HEK293 (cell line): Measurements from ENCODE around the gene RTN3.

Source experiments
- CTCF ChIA-PET: fragments of 350-600 bp; formaldehyde crosslinking; extraction: SDS; loops from one replicate; lab custom pipeline; 2021; ENCODE audit warnings: antibody characterized with exemption; lab: Yijun Ruan, JAX
- POLR2A ChIA-PET: fragments of 300-600 bp; formaldehyde crosslinking; extraction: SDS; loops from one replicate; lab custom pipeline; 2020; ENCODE audit warnings: antibody characterized with exemption, inconsistent platforms; lab: Yijun Ruan, JAX
- H3K27ac ChIP-seq: fragments of 200-500 bp; sonication (Bioruptor generic); 2 replicates; pipeline ENCODE4 v1.5.1; 2014; ENCODE audit warnings: low read depth, low read length, control low read depth, inconsistent platforms; ENCODE audit errors: extremely low read depth
- H3K36me3 ChIP-seq, 2 experiments: fragments of 200-500 bp in 1 of 2; sonication (Bioruptor generic) in 1 of 2; 1 replicate in 1 of 2; 2 replicates in 1 of 2; pipeline ENCODE4 v1.5.1; 2014 to 2017; ENCODE audit warnings: inconsistent platforms in 2 of 2, low read length in 2 of 2; ENCODE audit not compliant: control insufficient read depth in 2 of 2, insufficient read depth in 1 of 2
- H3K4me1 ChIP-seq: fragments of 200-500 bp; sonication (Bioruptor generic); 2 replicates; pipeline ENCODE4 v1.5.1; 2014; ENCODE audit warnings: mild to moderate bottlenecking, low read length, inconsistent platforms; ENCODE audit not compliant: control insufficient read depth, insufficient read depth
- H3K4me3 ChIP-seq: 2 replicates; pipeline ENCODE4 v1.5.1; 2011; ENCODE audit warnings: low read depth, mild to moderate bottlenecking, control low read depth, low read length, moderate library complexity
- H3K9me3 ChIP-seq: fragments of 200-500 bp; sonication (Bioruptor generic); 2 replicates; pipeline ENCODE4 v1.5.1; 2014; ENCODE audit warnings: low read depth, low read length, inconsistent platforms; ENCODE audit not compliant: control insufficient read depth, insufficient read depth
- FEZF1 ChIP-seq: fragments of 450-650 bp; formaldehyde crosslinking; IDR thresholded peaks from 2 replicates; pipeline ENCODE4 v1.5.1; 2016; ENCODE audit warnings: missing biosample characterization, missing genetic modification characterization
- GLIS1 ChIP-seq: fragments of 450-650 bp; formaldehyde crosslinking; IDR thresholded peaks from 2 replicates; pipeline ENCODE4 v1.5.1; 2016; ENCODE audit warnings: missing biosample characterization, missing genetic modification characterization
- HOXD13 ChIP-seq: sonication (generic); formaldehyde crosslinking; IDR thresholded peaks from 2 replicates; pipeline ENCODE4 v1.8.0; 2022; ENCODE audit warnings: missing genetic modification reagents, borderline replicate concordance
- IKZF3 ChIP-seq: fragments of 450-650 bp; IDR thresholded peaks from 2 replicates; pipeline ENCODE4 v1.5.0; 2018; ENCODE audit warnings: missing biosample characterization, mild to moderate bottlenecking, missing genetic modification characterization, moderate library complexity
- INSM2 ChIP-seq: fragments of 450-650 bp; formaldehyde crosslinking; IDR thresholded peaks from 2 replicates; pipeline ENCODE4 v1.5.1; 2016; ENCODE audit warnings: missing biosample characterization, missing genetic modification characterization
- KLF1 ChIP-seq: fragments of 450-650 bp; formaldehyde crosslinking; IDR thresholded peaks from 2 replicates; pipeline ENCODE4 v1.5.1; 2016; ENCODE audit warnings: missing biosample characterization, missing genetic modification characterization
- KLF9 ChIP-seq: fragments of 450-650 bp; formaldehyde crosslinking; IDR thresholded peaks from 2 replicates; pipeline ENCODE4 v1.5.1; 2016; ENCODE audit warnings: missing biosample characterization, missing genetic modification characterization, low read depth
- OVOL3 ChIP-seq: fragments of 450-650 bp; formaldehyde crosslinking; IDR thresholded peaks from 2 replicates; pipeline ENCODE4 v1.5.1; 2016; ENCODE audit warnings: missing biosample characterization, missing genetic modification characterization
- PATZ1 ChIP-seq: fragments of 450-650 bp; formaldehyde crosslinking; IDR thresholded peaks from 2 replicates; pipeline ENCODE4 v1.5.1; 2016; ENCODE audit warnings: missing biosample characterization, missing genetic modification characterization
- PRDM1 ChIP-seq: fragments of 450-650 bp; formaldehyde crosslinking; IDR thresholded peaks from 2 replicates; pipeline ENCODE4; 2016; ENCODE audit warnings: missing biosample characterization, missing genetic modification characterization
- SCRT1 ChIP-seq: fragments of 450-650 bp; formaldehyde crosslinking; IDR thresholded peaks from 2 replicates; pipeline ENCODE4 v1.5.1; 2016; ENCODE audit warnings: missing biosample characterization, missing genetic modification characterization, borderline replicate concordance
- SCRT2 ChIP-seq: fragments of 450-650 bp; formaldehyde crosslinking; IDR thresholded peaks from 2 replicates; pipeline ENCODE4 v1.5.1; 2016; ENCODE audit warnings: missing biosample characterization, missing genetic modification characterization
- SP2 ChIP-seq: fragments of 450-650 bp; formaldehyde crosslinking; IDR thresholded peaks from 2 replicates; pipeline ENCODE4 v1.5.1; 2016; ENCODE audit warnings: missing biosample characterization, missing genetic modification characterization
- SP3 ChIP-seq: fragments of 450-650 bp; formaldehyde crosslinking; IDR thresholded peaks from 2 replicates; pipeline ENCODE4 v1.5.1; 2016; ENCODE audit warnings: missing biosample characterization, missing genetic modification characterization
- WT1 ChIP-seq: fragments of 450-650 bp; formaldehyde crosslinking; IDR thresholded peaks from 2 replicates; pipeline ENCODE4 v1.5.1; 2016; ENCODE audit warnings: missing biosample characterization, missing genetic modification characterization
- YY1 ChIP-seq: fragments of 450-650 bp; formaldehyde crosslinking; IDR thresholded peaks from 2 replicates; pipeline ENCODE4 v1.5.1; 2018; ENCODE audit warnings: missing biosample characterization, missing genetic modification characterization
- ZFHX2 ChIP-seq: fragments of 450-650 bp; formaldehyde crosslinking; conservative IDR thresholded peaks from 2 replicates; pipeline ENCODE4 v1.5.1; 2016; ENCODE audit warnings: missing biosample characterization, missing genetic modification characterization
- ZFP37 ChIP-seq: fragments of 450-650 bp; formaldehyde crosslinking; IDR thresholded peaks from 2 replicates; pipeline ENCODE4 v1.5.1; 2016; ENCODE audit warnings: missing biosample characterization, missing genetic modification characterization
- ZIC2 ChIP-seq: fragments of 450-650 bp; formaldehyde crosslinking; IDR thresholded peaks from 2 replicates; pipeline ENCODE4 v1.5.1; 2016; ENCODE audit warnings: missing biosample characterization, missing genetic modification characterization
- ZNF366 ChIP-seq: fragments of 450-650 bp; formaldehyde crosslinking; conservative IDR thresholded peaks from 2 replicates; pipeline ENCODE4 v1.5.1; 2016; ENCODE audit warnings: missing biosample characterization, missing genetic modification characterization
- ZNF391 ChIP-seq: fragments of 450-650 bp; formaldehyde crosslinking; IDR thresholded peaks from 2 replicates; pipeline ENCODE4 v1.5.1; 2016; ENCODE audit warnings: low read depth, missing biosample characterization, missing genetic modification characterization, borderline replicate concordance
- ZNF423 ChIP-seq: fragments of 450-650 bp; formaldehyde crosslinking; IDR thresholded peaks from 2 replicates; pipeline ENCODE4 v1.5.1; 2016; ENCODE audit warnings: missing biosample characterization, missing genetic modification characterization
- ZNF501 ChIP-seq: fragments of 450-650 bp; formaldehyde crosslinking; IDR thresholded peaks from 2 replicates; pipeline ENCODE4 v1.5.1; 2016; ENCODE audit warnings: missing biosample characterization, missing genetic modification characterization
- ZNF513 ChIP-seq: fragments of 450-650 bp; IDR thresholded peaks from 2 replicates; pipeline ENCODE4 v1.5.1; 2018; ENCODE audit warnings: missing biosample characterization, missing genetic modification characterization
- ZNF701 ChIP-seq: fragments of 450-650 bp; formaldehyde crosslinking; IDR thresholded peaks from 2 replicates; pipeline ENCODE4 v1.5.1; 2016; ENCODE audit warnings: missing biosample characterization, missing genetic modification characterization
- ZNF76 ChIP-seq: fragments of 450-650 bp; formaldehyde crosslinking; IDR thresholded peaks from 2 replicates; pipeline ENCODE4; 2016; ENCODE audit warnings: low read depth, missing biosample characterization, missing genetic modification characterization, borderline replicate concordance
- ZNF792 ChIP-seq: fragments of 450-650 bp; formaldehyde crosslinking; IDR thresholded peaks from 2 replicates; pipeline ENCODE4 v1.5.1; 2016; ENCODE audit warnings: missing biosample characterization, missing genetic modification characterization
- ZXDB ChIP-seq: fragments of 450-650 bp; formaldehyde crosslinking; IDR thresholded peaks from 2 replicates; pipeline ENCODE4 v1.5.1; 2016; ENCODE audit warnings: missing biosample characterization, missing genetic modification characterization
- TF ChIP-seq, protein P1 (sequence below): fragments of 450-650 bp; formaldehyde crosslinking; IDR thresholded peaks from 2 replicates; pipeline ENCODE4 v1.5.1; 2016; ENCODE audit warnings: missing biosample characterization, missing genetic modification characterization
- TF ChIP-seq, protein P2 (sequence below): fragments of 450-650 bp; formaldehyde crosslinking; IDR thresholded peaks from 2 replicates; pipeline ENCODE4 v1.5.1; 2017; ENCODE audit warnings: missing biosample characterization, missing genetic modification characterization

Gene RTN3

DNA sequence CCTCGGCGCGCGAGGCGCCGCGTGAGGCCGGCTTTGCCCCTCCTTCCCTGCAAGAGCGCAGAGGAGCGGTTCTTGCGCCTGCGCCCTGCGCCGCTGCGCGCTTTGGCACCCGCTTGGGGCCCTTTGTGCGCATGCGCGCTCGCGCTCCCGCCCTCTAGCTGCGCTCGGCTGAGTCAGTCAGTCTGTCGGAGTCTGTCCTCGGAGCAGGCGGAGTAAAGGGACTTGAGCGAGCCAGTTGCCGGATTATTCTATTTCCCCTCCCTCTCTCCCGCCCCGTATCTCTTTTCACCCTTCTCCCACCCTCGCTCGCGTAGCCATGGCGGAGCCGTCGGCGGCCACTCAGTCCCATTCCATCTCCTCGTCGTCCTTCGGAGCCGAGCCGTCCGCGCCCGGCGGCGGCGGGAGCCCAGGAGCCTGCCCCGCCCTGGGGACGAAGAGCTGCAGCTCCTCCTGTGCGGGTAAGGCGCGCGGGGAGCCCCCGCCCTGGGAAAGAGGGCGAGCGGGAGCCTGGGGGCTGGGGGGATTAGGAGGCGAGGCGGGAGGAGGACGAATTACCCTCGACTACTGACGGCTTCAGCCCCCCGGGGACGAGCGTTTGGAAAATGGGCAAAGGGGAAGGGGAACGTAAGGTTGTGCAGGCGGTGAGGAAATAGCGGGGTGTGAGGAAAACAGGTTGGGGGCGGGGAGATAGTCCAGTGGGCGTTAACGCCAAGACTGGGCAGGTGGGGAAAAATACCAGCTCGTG lies at the start of gene RTN3:
Gene RTN3, plus strand, starts transcription at position 180 of the 745 bp plus-strand sequence. Its CDS starts 137 bp downstream, at position 317.
- CTCF ChIA-PET: interaction anchor here (0.6 to 1.9 kb wide), 5 partner anchors 29 to 58 kb away, joined by 3 to 7 read pairs (median 3); no protein-coding TSS in a partner anchor
- Histone ChIP-seq H3K36me3 (no peaks in the 10 kb centered on the region), H3K4me1 (no peaks in the 10 kb centered on the region), H3K9me3 (no peaks in the 10 kb centered on the region), H3K4me3 (peak within 1 kb of the TSS; percentile 84), H3K27ac (peak within 1 kb of the TSS; percentile 91)
- POLR2A ChIA-PET: interaction anchor here (0.6 to 3.2 kb wide), 19 partner anchors 8 to 840 kb away, joined by 3 to 31 read pairs (median 4); partner anchors contain the start of genes ATL3 and ZFTA
- TF ChIP-seq IKZF3 (tag by site-specific recombination) (peak; percentile 39; the same call in 1 of the 2 replicates), ZFP37 (tag by site-specific recombination) (peak; percentile 52; the same call in 1 of the 2 replicates), ZNF423 (tag by site-specific recombination) (0 out of 2 replicates have a peak, but pooled peaks have one; percentile 79), PATZ1 (tag by site-specific recombination) (peak; percentile 97), ZFHX2 (peak; percentile 92), PRDM1 (no peak), SP2 (tag by site-specific recombination) (peak; percentile 83), WT1 (tag by site-specific recombination) (0 out of 2 replicates have a peak, but pooled peaks have one; percentile 32), ZNF513 (no peak), SCRT1 (tag by site-specific recombination) (peak; percentile 92), ZIC2 (tag by site-specific recombination) (peak; percentile 43), KLF9 (peak; percentile 93), INSM2 (tag by site-specific recombination) (peak; percentile 36; the same call in 1 of the 2 replicates), SP3 (tag by site-specific recombination) (peak; percentile 77), GLIS1 (tag by site-specific recombination) (peak; percentile 91), ZNF366 (tag by site-specific recombination) (peak; percentile 75), KLF1 (tag by site-specific recombination) (peak; percentile 84), ZNF792 (tag by site-specific recombination) (0 out of 2 replicates have a peak, but pooled peaks have one; percentile 47), ZNF501 (tag by site-specific recombination) (peak; percentile 84), FEZF1 (peak; percentile 49; the same call in 1 of the 2 replicates), HOXD13 (CRISPR knock-in tag) (no peak), ZXDB (tag by site-specific recombination) (peak; percentile 71), SCRT2 (peak; percentile 96), ZNF76 (tag by site-specific recombination) (0 out of 2 replicates have a peak, but pooled peaks have one; percentile 37), ZNF701 (tag by site-specific recombination) (no peak), OVOL3 (tag by site-specific recombination) (no peak), YY1 (tag by site-specific recombination) (0 out of 2 replicates have a peak, but pooled peaks have one; percentile 56), ZNF391 (0 out of 2 replicates have a peak, but pooled peaks have one; percentile 64)
- TF ChIP-seq, protein P1, sequence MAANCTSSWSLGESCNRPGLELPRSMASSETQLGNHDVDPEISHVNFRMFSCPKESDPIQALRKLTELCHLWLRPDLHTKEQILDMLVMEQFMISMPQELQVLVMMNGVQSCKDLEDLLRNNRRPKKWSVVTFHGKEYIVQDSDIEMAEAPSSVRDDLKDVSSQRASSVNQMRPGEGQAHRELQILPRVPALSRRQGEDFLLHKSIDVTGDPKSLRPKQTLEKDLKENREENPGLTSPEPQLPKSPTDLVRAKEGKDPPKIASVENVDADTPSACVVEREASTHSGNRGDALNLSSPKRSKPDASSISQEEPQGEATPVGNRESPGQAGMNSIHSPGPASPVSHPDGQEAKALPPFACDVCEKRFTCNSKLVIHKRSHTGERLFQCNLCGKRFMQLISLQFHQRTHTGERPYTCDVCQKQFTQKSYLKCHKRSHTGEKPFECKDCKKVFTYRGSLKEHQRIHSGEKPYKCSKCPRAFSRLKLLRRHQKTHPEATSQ (tag by site-specific recombination): peak; percentile 16; the same call in 1 of the 2 replicates
- TF ChIP-seq, protein P2, sequence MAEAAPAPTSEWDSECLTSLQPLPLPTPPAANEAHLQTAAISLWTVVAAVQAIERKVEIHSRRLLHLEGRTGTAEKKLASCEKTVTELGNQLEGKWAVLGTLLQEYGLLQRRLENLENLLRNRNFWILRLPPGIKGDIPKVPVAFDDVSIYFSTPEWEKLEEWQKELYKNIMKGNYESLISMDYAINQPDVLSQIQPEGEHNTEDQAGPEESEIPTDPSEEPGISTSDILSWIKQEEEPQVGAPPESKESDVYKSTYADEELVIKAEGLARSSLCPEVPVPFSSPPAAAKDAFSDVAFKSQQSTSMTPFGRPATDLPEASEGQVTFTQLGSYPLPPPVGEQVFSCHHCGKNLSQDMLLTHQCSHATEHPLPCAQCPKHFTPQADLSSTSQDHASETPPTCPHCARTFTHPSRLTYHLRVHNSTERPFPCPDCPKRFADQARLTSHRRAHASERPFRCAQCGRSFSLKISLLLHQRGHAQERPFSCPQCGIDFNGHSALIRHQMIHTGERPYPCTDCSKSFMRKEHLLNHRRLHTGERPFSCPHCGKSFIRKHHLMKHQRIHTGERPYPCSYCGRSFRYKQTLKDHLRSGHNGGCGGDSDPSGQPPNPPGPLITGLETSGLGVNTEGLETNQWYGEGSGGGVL (tag by site-specific recombination): peak; percentile 83
